PC-3 (cell line): ENCODE data around the gene TMEM98.

ENCODE experiments used
- CTCF ChIP-seq: fragments of 300-600 bp; sonication (generic); conservative IDR thresholded peaks from 2 replicates; pipeline ENCODE4 v1.5.1; 2017; ENCODE audit warnings: antibody characterized with exemption, low read depth, mild to moderate bottlenecking, low read length
- EZH2 ChIP-seq: fragments of 300-600 bp; sonication (generic); IDR thresholded peaks from one replicate; pipeline ENCODE4 v1.6.1; 2017; ENCODE audit warnings: antibody characterized with exemption, mild to moderate bottlenecking, low read length; ENCODE audit not compliant: unreplicated experiment
- EZH2phosphoT487 ChIP-seq: fragments of 300-600 bp; sonication (generic); IDR thresholded peaks from 2 replicates; pipeline ENCODE4 v1.6.1; 2018; ENCODE audit warnings: mild to moderate bottlenecking, antibody characterized with exemption, low read length, borderline replicate concordance

- TF ChIP-seq CTCF, result no peak
- no peak for TF ChIP-seq EZH2
- no peak for TF ChIP-seq EZH2phosphoT487
Observed at GRCh38 chr17:32907583-32907982, 20.4 kb upstream of the TMEM98 start.
